NT2/D1 (cell line): ENCODE data around the gene TMEM245.
"Not testable (repeated sequence)": the region's sequence is repeated elsewhere in the genome, so short reads cannot be mapped to it uniquely, and the experiment has no call there.

Source experiments
- DNase-seq: peaks from one replicate; pipeline ENCODE4 v3.0.0-alpha.2; 2011; ENCODE audit warnings: low read depth, low spot score
- H3K27me3 ChIP-seq: 2 replicates; pipeline ENCODE4 v1.6.0; 2011; ENCODE audit warnings: mild to moderate bottlenecking; ENCODE audit not compliant: insufficient read length, insufficient read depth
- H3K36me3 ChIP-seq: 2 replicates; pipeline ENCODE4 v1.6.1; 2011; ENCODE audit warnings: mild to moderate bottlenecking, low read length, mixed read lengths; ENCODE audit not compliant: insufficient read depth, insufficient read length
- H3K4me1 ChIP-seq: 2 replicates; pipeline ENCODE4 v1.5.1; 2011; ENCODE audit not compliant: insufficient read depth, insufficient read length
- H3K4me3 ChIP-seq: 2 replicates; pipeline ENCODE4 v1.5.1; 2011; ENCODE audit warnings: low read depth; ENCODE audit not compliant: insufficient read length
- H3K9ac ChIP-seq: 2 replicates; pipeline ENCODE4 v1.6.0; 2011; ENCODE audit warnings: low read depth; ENCODE audit not compliant: insufficient read length
- H3K9me3 ChIP-seq: 2 replicates; pipeline ENCODE4 v1.5.1; 2011; ENCODE audit warnings: mild to moderate bottlenecking, low read length; ENCODE audit not compliant: insufficient read depth
- SUZ12 ChIP-seq: IDR thresholded peaks from 2 replicates; pipeline ENCODE4 v1.6.1; 2011; ENCODE audit not compliant: insufficient read length, insufficient read depth; ENCODE audit errors: extremely low read depth
- YY1 ChIP-seq: IDR thresholded peaks from 2 replicates; pipeline ENCODE4 v1.6.1; 2011; ENCODE audit not compliant: insufficient read length, insufficient read depth
- ZNF274 ChIP-seq: IDR thresholded peaks from 2 replicates; pipeline ENCODE4 v1.6.1; 2011; ENCODE audit warnings: mild to moderate bottlenecking, low read depth, low read length

Gene TMEM245

GRCh38 chr9:108972626-108973209 lies 147.0 kb downstream of the TMEM245 start:
- no peaks in the 10 kb centered on the region for H3K27me3 ChIP-seq
- no peak for TF ChIP-seq SUZ12
- no peak for TF ChIP-seq YY1
- TF ChIP-seq ZNF274: no peak
- no peak overlapping the region for H3K9ac ChIP-seq
- no peaks in the 10 kb centered on the region for H3K9me3 ChIP-seq
- peaks cover 77% of the 10 kb centered on the region for H3K36me3 ChIP-seq
- DNase-seq: no peak
- no peak overlapping the region for H3K4me3 ChIP-seq
- no peaks in the 10 kb centered on the region for H3K4me1 ChIP-seq

DNA sequence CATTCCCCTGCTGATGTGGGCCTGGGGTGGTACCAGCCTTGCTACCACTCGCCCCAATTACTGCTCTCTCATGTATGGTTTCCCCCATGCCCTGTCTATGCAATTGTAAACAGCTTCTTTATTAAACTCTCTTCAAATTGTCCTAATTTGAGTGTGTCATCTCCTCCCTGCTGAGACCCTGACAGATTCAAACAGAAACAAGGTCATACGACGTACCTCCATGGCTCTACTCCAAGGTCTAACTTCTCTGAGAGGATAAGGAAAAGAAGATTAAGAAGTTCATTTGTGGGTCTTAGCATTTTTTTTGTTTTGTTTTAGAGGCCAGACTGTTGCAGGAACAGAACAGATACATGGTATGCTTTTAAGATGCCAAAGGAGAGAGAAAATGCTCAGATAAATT lies 147.6 kb downstream of the TMEM245 start:
- Histone ChIP-seq H3K4me1 (no peaks in the 10 kb centered on the region), H3K9ac (no peak overlapping the region), H3K4me3 (no peak overlapping the region), H3K36me3 (peaks cover 77% of the 10 kb centered on the region), H3K27me3 (no peaks in the 10 kb centered on the region), H3K9me3 (no peaks in the 10 kb centered on the region)
- TF ChIP-seq YY1: no peak
- TF ChIP-seq SUZ12: no peak
- no peak for TF ChIP-seq ZNF274
- no peak for DNase-seq

DNA sequence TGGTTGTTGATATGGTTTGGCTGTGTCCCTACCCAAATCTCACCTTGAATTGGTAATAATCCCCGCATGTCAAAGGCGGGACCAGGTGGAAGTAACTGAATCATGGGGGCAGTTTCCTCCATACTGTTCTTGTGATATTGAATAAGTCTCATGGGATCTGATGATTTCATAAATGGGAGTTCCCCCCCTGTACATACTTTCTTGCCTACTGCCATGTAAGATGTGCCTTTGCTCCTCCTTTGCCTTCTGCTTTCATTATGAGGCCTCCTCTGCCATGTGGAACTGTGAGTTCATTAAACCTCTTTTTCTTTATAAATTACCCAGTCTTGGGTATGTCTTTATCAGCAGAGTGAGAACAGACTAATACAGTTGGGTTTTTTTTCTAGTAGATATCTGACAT lies 148.4 kb downstream of the TMEM245 start:
- not testable (repeated sequence) for H3K27me3 ChIP-seq, DNase-seq, H3K4me1 ChIP-seq, H3K4me3 ChIP-seq, H3K9me3 ChIP-seq, H3K9ac ChIP-seq
- H3K36me3 ChIP-seq: peaks cover 81% of the 10 kb centered on the region

DNA sequence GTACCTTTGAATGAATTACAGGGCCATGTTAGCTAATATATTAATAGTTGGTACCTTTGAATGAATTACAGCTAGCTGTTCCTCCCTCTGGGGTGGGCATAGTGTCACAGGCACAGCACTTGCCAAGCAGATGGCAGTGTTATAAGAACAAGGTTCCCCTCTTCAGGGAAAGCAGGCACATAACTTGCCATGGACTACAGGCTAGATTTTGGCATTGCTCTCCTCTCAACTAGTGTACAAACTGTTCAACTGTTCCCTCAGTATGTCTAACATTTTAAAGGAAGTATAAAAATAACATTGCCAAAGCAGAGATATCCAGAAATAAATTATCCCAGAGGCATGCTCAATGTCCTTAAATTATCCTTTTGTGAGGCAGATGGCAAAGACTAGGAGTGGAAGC lies 151.8 kb downstream of the TMEM245 start:
- H3K36me3 ChIP-seq: peaks cover 84% of the 10 kb centered on the region
- no peak overlapping the region for H3K4me3 ChIP-seq
- no peaks in the 10 kb centered on the region for H3K9me3 ChIP-seq
- TF ChIP-seq SUZ12 (no peak), ZNF274 (no peak), YY1 (no peak)
- no peaks in the 10 kb centered on the region for H3K4me1 ChIP-seq
- H3K27me3 ChIP-seq: no peaks in the 10 kb centered on the region
- DNase-seq: no peak
- H3K9ac ChIP-seq: no peak overlapping the region
